HG03039 (cell line): ENCODE results near the gene PLEK2.
"Not testable (repeated sequence)": the region's sequence is repeated elsewhere in the genome, so short reads cannot be mapped to it uniquely, and the experiment has no call there.

Source experiments
- ATAC-seq: cut with Tn5 transposase; IDR thresholded peaks from one replicate; pipeline ENCODE4 v1.9.1; 2021; ENCODE audit warnings: mild to moderate bottlenecking, moderate library complexity; ENCODE audit not compliant: unreplicated experiment

Gene PLEK2

GRCh38 chr14:67429510-67430205 is 17.7 kb upstream of the PLEK2 start:
- no peak for ATAC-seq

DNA sequence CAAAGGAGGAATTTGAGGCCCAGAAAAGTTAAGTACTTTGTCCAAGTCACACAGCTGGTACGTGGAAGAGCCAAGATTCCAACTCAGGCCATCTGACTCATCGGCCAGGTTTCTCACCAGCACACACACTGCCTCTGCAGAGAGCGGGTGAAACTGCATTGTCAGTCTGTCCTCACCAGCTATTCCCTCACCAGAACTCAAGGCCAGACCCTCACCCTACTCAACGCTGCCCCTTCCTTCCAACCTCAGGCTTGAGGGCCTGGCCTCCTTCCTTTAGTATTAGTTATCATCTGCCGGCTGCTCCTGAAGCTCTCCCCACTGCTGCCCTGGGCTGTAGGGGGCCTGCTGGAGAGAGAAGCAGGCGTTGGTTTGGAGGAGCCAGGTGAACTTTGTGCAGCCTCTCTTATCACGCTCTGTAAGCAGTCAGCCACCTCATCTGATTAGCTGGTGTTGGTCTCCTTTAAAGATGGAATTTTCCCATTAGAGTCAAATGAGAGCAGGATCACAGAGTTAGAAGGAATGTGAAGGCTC is 16.6 kb upstream of the PLEK2 start:
- ATAC-seq = no peak

GRCh38 chr14:67426983-67427606 is 15.1 kb upstream of the PLEK2 start:
- no peak for ATAC-seq

DNA sequence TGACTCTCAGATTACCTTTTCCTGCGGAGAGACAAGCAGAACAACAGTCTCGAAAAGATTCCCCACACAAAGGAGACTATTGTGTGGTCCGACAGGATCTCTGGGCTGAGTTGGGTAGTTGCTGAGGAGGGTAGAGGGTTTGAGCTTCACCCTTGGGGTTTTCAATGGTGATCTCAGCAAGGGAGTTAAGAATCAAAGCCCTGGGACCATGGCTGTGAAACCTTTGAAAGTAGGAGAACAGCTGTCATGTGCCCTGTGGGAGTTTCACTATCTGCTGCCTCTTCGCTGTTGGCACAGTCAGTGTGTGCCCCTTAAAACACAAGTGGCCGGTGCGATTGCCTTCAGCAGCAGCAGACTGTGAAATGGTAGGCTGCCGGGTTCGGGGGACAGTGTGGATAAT is 14.2 kb upstream of the PLEK2 start:
- no peak for ATAC-seq

GRCh38 chr14:67425608-67426007 is 13.6 kb upstream of the PLEK2 start:
- no peak for ATAC-seq

DNA sequence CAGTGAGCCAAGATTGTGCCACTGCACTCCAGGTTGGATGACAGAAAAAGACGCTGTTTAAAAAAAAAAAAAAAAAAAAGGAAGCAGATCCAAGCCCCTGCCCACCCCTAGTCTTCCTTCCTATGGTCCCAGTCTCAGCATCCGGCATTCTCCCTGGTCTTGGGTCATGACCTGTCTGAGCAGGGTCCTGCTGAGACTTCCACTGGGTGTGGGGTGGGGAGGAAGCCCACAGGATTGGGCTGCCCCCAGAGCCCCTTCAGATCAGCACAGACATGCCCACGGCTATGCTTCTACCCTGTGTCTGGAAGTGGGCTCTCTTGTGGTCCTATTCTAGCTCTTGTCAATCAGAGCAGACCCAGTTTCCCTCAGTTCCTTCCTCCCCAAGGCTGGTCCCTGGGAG is 12.6 kb upstream of the PLEK2 start:
- ATAC-seq = no peak

DNA sequence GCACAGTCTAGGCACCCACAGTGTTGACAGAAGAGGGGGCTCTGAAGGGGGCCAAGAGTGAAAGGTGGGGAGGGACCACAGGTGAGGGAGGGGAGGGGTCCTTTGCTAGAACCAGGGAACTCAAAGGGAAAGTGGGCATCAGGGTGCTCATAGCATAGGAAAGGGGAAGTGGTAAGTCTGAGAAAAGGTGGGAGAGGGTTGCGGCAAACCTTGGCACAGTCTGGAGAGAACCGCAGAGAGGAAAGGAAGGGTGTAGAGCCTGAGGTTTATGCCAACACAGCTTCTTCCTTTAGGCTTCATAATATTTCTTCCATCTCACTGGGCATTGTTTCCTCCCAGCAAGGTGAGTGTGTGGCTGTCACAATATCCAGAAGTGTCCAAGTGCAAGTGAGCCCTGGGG is 11.5 kb upstream of the PLEK2 start:
- no peak for ATAC-seq

- no peak for ATAC-seq
These were observed 9.6 kb upstream of the PLEK2 start for GRCh38 chr14:67421356-67422224.

GRCh38 chr14:67420102-67420739 is 8.3 kb upstream of the PLEK2 start:
- ATAC-seq = no peak

DNA sequence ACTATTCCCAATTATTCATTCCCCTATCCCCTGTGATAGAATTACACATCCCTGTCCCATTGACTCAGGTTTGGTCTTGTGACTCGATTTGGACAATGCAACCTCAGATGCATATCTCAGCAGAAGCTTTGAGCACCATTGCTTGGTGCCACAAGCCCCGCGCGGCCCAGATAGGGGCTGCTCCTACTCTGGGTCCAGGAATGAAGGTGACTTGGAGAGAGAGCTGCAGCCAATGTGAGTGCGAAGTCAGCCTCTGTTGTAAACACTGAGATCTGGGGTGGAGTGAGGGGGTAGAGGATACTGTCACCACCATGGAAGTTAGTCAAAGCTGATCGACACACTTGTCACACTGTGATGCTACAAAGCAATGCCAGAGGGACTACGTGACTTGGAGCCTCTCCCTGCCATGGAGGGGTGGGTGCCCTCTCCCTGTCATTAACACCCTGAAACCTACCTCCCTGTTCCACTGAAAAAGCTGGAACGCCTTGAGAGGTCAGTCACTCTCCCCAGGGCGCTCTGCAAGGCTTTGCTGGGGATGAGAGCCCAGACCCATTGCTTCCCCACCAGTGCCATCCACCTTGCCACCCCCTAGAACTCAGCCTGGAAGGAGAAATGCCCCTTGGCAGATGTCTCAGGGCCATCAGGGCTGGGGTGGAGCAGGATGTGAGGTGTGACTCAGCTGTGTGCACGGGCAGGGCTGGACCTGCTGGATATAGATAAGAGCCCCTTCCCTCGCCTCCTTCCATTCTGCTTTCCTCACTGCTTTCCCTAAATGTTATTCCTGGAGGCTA is 6.6 kb upstream of the PLEK2 start:
- ATAC-seq = no peak

DNA sequence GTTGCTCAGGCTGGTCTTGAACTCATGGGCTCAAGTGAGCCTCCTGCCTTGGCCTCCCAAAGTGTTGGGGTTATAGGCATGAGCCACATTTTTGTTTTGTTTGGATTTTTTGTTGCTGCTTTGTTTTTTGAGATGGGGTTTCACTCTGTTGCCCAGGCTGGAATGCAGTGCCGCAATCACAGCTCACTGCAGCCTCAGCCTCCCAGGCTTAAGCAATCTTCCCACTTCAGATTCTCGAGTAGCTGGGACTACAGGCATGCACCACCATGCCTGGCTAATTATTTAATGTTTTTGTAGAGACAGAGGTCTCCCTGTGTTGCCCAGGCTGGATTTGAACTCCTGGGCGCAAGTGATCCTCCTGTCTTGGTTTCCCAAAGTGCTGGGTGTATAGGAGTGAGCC is 5.7 kb upstream of the PLEK2 start:
- no peak for ATAC-seq

DNA sequence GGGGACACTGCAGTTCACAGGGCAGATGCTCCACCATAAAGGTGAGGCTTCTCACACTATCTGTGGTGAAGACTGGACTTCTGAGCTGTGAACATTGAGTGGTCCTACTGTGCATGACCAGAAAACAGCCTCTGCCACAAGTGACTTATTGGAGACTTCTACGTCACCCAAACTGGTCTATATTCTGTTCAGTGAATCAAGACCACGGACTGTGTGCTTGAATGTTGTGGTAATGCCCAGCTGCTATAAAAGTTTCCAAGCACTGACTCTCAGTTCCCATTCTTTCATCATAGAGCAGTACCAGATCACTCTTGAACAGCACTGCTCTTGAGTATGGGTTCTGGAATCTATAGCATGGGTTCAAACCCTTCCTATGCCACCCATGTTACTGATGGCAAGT is 4.8 kb upstream of the PLEK2 start:
- ATAC-seq = no peak

- no peak for ATAC-seq
These were observed 4.1 kb upstream of the PLEK2 start for GRCh38 chr14:67416085-67416484.

GRCh38 chr14:67415610-67416009 is 3.6 kb upstream of the PLEK2 start:
- not testable (repeated sequence) for ATAC-seq

- ATAC-seq = no peak
These were observed 2.1 kb upstream of the PLEK2 start for GRCh38 chr14:67413806-67414769.

DNA sequence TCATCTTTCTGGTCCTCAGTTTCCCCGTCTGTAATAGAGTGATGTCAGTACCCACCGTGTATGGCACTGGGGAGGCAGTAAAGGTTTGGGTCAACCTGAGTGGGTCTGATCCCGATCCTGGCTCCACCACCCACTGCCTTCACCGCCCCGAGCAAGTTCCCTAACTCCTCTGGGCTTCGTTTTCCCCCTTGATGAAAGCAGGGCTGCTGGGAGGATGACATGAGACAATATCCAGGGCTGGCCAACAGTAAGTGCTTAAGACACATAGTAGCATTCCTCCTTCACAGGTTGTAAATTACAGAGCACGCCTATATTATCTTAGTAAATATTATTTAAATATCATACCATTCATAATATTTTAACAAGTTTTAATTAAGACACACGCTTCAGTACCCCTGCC is 595 bp downstream of the PLEK2 start:
- ATAC-seq = no peak

- no peak for ATAC-seq
These were observed 1.7 kb downstream of the PLEK2 start for GRCh38 chr14:67410313-67410712.

- ATAC-seq = no peak
These were observed 2.5 kb downstream of the PLEK2 start for GRCh38 chr14:67409461-67409860.

- not testable (repeated sequence) for ATAC-seq
These were observed 3.7 kb downstream of the PLEK2 start for GRCh38 chr14:67408122-67408801.
